ENCODE results near the gene ZNF778. TPM values are rescaled to one million over a fixed set of nuclear protein-coding genes. Genes with fewer than 3 reads are reported as not detected.
A peak's percentile ranks its signal among the peaks of the same experiment; 100 is the strongest.

The ZNF778 gene
- total RNA-seq, 1 donor from 2014 or later, result 35.5 TPM

GRCh38 chr16:89285381-89285780 is 67.9 kb downstream of the ZNF778 start:
- TF ChIP-seq, protein P1, sequence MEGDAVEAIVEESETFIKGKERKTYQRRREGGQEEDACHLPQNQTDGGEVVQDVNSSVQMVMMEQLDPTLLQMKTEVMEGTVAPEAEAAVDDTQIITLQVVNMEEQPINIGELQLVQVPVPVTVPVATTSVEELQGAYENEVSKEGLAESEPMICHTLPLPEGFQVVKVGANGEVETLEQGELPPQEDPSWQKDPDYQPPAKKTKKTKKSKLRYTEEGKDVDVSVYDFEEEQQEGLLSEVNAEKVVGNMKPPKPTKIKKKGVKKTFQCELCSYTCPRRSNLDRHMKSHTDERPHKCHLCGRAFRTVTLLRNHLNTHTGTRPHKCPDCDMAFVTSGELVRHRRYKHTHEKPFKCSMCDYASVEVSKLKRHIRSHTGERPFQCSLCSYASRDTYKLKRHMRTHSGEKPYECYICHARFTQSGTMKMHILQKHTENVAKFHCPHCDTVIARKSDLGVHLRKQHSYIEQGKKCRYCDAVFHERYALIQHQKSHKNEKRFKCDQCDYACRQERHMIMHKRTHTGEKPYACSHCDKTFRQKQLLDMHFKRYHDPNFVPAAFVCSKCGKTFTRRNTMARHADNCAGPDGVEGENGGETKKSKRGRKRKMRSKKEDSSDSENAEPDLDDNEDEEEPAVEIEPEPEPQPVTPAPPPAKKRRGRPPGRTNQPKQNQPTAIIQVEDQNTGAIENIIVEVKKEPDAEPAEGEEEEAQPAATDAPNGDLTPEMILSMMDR (IDR thresholded peaks at IDR 0.05; ENCODE audit: unreplicated experiment), result no peak
- Mint-ChIP-seq H3K4me3 (ENCODE audit: unreplicated experiment) (no peak overlapping the region), H3K4me1 (ENCODE audit: unreplicated experiment) (peaks cover 8% of the 10 kb centered on the region), H3K27ac (ENCODE audit: unreplicated experiment) (no peak overlapping the region), H3K9me3 (ENCODE audit: unreplicated experiment) (no peaks in the 10 kb centered on the region), H3K36me3 (ENCODE audit: low read depth, unreplicated experiment) (peaks cover 16% of the 10 kb centered on the region), H3K27me3 (ENCODE audit: unreplicated experiment) (peaks cover 13% of the 10 kb centered on the region)
- no peak for DNase-seq (ENCODE audit: low spot score)

DNA sequence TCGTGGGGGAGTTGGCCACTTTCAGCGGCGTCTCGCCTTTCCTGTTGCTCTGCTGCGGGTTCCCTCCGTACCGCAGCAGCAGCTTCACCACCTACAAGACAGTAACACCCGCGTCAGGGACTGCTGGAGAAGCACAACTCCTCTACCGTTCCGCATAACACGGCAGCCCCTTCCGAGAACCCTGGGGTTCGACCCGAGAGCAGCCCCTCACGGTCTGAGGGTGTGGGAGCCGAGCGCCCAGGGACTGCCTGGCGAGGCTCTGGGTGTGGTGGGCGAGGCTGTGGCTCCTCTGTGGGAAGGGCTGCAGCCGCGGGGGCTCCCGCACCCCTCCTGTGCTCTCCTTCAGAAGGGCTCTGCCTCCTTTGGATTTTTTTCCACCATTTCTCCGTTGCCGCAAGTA is 68.6 kb downstream of the ZNF778 start:
- TF ChIP-seq, protein P1 (IDR thresholded peaks at IDR 0.05; ENCODE audit: unreplicated experiment), result no peak
- H3K27ac Mint-ChIP-seq (ENCODE audit: unreplicated experiment), result no peak overlapping the region
- peaks cover 9% of the 10 kb centered on the region for H3K4me1 Mint-ChIP-seq (ENCODE audit: unreplicated experiment)
- peak overlapping the region; percentile 69 for H3K4me3 Mint-ChIP-seq (ENCODE audit: unreplicated experiment)
- no peak for DNase-seq (ENCODE audit: low spot score)
- H3K36me3 Mint-ChIP-seq (ENCODE audit: low read depth, unreplicated experiment), result peaks cover 17% of the 10 kb centered on the region
- peaks cover 16% of the 10 kb centered on the region for H3K27me3 Mint-ChIP-seq (ENCODE audit: unreplicated experiment)
- no peaks in the 10 kb centered on the region for H3K9me3 Mint-ChIP-seq (ENCODE audit: unreplicated experiment)

Other genes starting within 250 kb of the ZNF778 start
- gene CBFA2T3, start 240.5 kb upstream of the ZNF778 start, total RNA-seq (ENCODE audit: unreplicated experiment), result 1.6 TPM
- 28.2 TPM for gene ACSF3, start 123.9 kb upstream of the ZNF778 start, total RNA-seq (ENCODE audit: unreplicated experiment)
- gene CDH15, start 46.0 kb upstream of the ZNF778 start, total RNA-seq (ENCODE audit: unreplicated experiment), result not detected
- 0.54 TPM for gene SLC22A31, start 17.2 kb upstream of the ZNF778 start, total RNA-seq (ENCODE audit: unreplicated experiment)